Measurements from ENCODE around the gene TMIE. TPM values are rescaled to one million over a fixed set of nuclear protein-coding genes. Genes with fewer than 3 reads are reported as not detected.

TMIE gene
- total RNA-seq, 1 experiment from 2014 or later, result 0.59 TPM

- H3K27me3 ChIP-seq (ENCODE audit: control insufficient read depth, insufficient read depth, low read length), result no peaks in the 10 kb centered on the region; the same call in none of the 2 replicates
- no peak overlapping the region for H3K4me3 ChIP-seq (ENCODE audit: insufficient read depth, low read depth, low read length)
- H3K36me3 ChIP-seq (replicated peaks; ENCODE audit: control insufficient read depth, insufficient read depth, low read length), result no peaks in the 10 kb centered on the region
- DNase-seq, result peak; percentile 37
These were observed 58.3 kb downstream of the TMIE start for GRCh38 chr3:46759239-46760167.

Other genes starting within 250 kb of the TMIE start
- gene LTF, start 236.5 kb upstream of the TMIE start, total RNA-seq (2014; rRNA removed; shearing (Covaris generic)), result not detected in 2 replicates
- gene RTP3, start 203.4 kb upstream of the TMIE start, total RNA-seq (2014; rRNA removed; shearing (Covaris generic)), result 0.07 TPM in 1 of 2 replicates, not detected in the other
- 3.3 and 3.9 TPM in 2 replicates for gene LRRC2, start 135.1 kb upstream of the TMIE start, total RNA-seq (2014; rRNA removed; shearing (Covaris generic))
- not detected in 2 replicates for gene FAM240A, start 88.9 kb upstream of the TMIE start, total RNA-seq (2014; rRNA removed; shearing (Covaris generic))
- gene ALS2CL, start 7.7 kb upstream of the TMIE start, total RNA-seq (2014; rRNA removed; shearing (Covaris generic)), result 4.9 and 10.1 TPM in 2 replicates
- 0.07 and 0.92 TPM in 2 replicates for gene PRSS50, start 16.5 kb downstream of the TMIE start, total RNA-seq (2014; rRNA removed; shearing (Covaris generic))
- 3.0 and 4.1 TPM in 2 replicates for gene MYL3, start 162.1 kb downstream of the TMIE start, total RNA-seq (2014; rRNA removed; shearing (Covaris generic))
- 32.3 and 35.2 TPM in 2 replicates for gene PTH1R, start 176.3 kb downstream of the TMIE start, total RNA-seq (2014; rRNA removed; shearing (Covaris generic))

Measured in H7 (cell line).